ENCODE measurements around the gene PYROXD2.
A peak's percentile ranks its signal among the peaks of the same experiment; 100 is the strongest.

Gene PYROXD2

GRCh38 chr10:98414932-98415730 lies at the start of gene PYROXD2:
PYROXD2 (minus strand) TSS chr10:98415182; CDS start chr10:98415135, 47 bp downstream.
- DNase-seq (ENCODE audit: low spot score) = peak; percentile 82

GRCh38 chr10:98463976-98464754 lies 49.2 kb upstream of the PYROXD2 start:
- DNase-seq (ENCODE audit: low spot score) = no peak

DNA sequence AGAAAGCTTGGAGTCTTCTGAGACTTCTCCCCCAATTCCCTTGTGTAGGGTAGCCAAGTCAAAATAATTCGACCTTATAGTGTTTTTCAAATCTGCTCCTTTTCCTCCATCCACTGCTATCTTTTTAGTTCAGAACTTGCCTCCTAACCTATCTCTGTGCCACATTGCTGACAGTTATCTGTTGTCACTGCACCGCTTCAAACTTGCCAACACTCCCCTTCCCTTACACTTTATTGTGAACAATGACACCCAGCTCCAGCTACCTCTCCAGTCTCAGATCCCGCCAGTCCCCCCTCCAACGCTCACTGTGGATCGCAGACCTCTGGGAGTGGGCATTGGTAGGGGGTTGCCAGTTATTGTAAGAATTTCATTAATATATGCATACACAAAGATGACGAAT lies 48.0 kb upstream of the PYROXD2 start:
- no peak for DNase-seq (ENCODE audit: low spot score)

DNA sequence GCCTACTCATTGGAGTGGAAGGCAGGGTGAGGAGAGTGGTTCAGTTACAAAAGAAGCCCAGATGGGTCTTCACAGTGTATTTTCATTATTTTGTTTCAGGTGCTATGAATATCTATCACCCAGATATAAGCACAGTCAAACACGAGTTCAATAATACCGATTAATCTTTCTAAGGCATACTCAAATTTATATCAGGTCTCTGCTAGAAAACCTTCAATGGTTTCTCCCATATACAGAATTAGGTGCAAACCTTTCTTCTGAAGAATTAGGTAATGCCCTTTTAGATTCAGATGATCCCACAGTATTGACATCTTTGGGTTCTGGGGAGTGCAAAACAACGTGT lies 46.5 kb upstream of the PYROXD2 start:
- no peak for DNase-seq (ENCODE audit: low spot score)

DNA sequence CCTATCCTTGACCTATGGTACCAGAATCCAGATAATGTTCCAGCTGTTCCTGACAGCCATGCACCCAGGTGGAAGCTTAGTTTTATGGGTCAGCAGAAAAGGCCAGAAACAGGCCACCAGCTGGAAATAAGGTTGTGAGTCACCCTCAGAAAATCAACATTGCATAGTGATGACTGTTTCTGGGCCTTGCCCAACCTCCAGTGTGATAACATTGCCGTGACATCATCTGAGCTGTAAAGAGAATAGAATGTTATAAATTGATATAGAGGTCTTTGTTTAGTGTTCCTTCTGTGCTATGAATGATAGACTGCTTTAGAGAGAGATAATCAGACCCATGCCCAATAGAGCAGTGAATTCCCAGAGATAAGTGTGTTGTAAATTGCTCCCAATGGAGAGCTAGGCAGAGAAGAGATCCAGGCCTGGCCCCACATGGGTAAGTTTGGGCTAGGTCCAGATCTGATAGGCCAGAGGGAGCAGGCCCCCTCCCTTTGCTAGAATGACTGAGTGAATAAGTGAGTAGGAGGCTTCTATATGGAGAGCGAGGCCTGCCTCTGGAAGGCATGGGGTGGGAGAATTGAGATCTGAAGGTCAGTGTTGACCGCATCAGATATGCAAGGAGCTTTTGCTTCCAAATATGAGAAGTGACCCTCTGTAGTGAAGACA lies 46.0 kb upstream of the PYROXD2 start:
- DNase-seq (ENCODE audit: low spot score) = no peak

GRCh38 chr10:98458809-98459784 lies 44.1 kb upstream of the PYROXD2 start:
- DNase-seq (ENCODE audit: low spot score) = no peak

- no peak for DNase-seq (ENCODE audit: low spot score)
These were observed 42.7 kb upstream of the PYROXD2 start for GRCh38 chr10:98457721-98458120.

- DNase-seq (ENCODE audit: low spot score) = no peak
These were observed 41.9 kb upstream of the PYROXD2 start for GRCh38 chr10:98456686-98457482.

DNA sequence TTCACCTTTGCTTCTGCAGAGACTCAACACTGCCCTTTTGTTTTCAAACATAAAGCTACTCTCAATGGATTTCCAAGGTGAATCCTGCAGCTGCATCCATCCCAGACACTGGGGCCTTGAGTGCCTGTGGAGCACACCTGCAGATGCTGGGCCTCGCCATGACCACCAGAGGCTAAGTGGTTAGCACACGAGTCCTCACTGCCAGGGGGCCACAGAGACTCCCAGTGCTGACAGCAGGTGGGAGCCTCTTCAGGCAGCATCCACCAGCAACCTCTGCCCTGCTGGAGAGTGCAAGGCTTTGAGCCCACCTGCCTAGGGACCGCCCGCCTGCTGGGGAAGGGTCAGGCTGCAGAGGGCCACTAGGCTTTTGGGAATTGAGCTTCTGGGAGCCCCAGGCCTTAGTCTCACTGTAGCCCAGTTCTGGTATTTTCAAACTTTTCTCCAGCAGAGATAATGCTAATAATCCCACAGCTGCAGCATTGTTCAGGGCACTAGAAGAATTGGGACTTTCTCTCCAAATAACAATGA lies 41.1 kb upstream of the PYROXD2 start:
- no peak for DNase-seq (ENCODE audit: low spot score)

DNA sequence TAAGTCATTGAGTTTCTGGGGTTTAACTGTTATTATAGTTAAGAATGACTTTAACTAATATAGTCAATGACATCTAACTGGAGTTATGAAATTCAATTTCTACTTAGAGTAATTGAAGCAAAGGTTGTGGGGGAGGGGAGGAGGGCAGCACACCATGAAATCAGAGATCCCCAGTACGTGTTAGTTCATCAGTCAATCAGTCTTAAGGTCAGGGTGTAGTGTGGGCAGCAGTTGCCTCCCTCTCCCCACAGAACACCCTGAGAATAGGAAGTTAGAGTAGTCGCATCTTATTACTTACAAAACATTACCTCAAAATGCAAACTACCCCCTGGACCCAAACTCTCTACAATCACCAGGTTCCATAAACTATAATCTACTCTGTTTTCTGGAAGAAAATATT lies 38.7 kb upstream of the PYROXD2 start:
- no peak for DNase-seq (ENCODE audit: low spot score)

DNA sequence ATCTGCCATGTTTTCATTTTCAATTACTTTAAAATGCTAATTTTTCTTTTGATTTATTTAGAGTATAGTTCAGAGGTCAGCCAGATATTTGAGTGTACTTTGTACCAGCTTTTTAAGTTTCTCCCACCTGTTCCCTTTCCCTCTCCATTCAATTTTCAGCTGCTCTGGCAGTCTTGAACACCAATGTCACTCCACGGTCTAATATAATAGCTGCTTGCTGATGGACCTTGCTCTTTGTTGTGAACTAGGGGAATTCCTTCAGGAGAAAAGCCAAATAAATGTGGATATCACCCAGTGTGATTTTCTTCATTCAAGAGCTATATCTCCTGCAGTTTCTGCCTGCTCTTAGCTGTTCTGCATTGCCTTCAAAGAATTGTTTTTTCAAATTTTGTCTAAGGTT lies 35.6 kb upstream of the PYROXD2 start:
- no peak for DNase-seq (ENCODE audit: low spot score)

DNA sequence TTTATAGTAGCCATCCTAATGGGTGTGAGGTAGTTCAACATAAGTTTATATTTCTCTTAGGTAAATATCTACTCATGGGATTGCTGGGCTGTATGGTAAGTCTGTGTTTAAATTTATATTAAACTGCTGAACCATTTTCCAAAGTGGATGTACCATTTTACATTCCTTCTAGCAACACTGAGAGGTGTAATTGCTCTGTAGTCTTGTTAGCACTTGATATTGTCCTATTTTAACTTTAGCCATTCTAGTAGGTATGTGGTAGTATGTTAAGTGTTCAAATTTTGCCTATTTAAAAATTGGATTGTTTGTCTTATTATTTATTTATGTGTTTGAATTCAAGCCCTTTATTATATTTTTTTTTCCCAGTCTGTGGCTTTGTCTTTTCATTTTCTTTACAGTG lies 34.3 kb upstream of the PYROXD2 start:
- DNase-seq (ENCODE audit: low spot score) = no peak

GRCh38 chr10:98446661-98447221 lies 31.8 kb upstream of the PYROXD2 start, which contains the start of gene HPS1:
HPS1 (minus strand) TSS chr10:98446935; CDS start chr10:98443240, 3,695 bp downstream.
- DNase-seq (ENCODE audit: low spot score) = peak; percentile 78

- DNase-seq (ENCODE audit: low spot score) = peak; percentile 64
These were observed 31.2 kb upstream of the PYROXD2 start for GRCh38 chr10:98446151-98446660.

GRCh38 chr10:98445200-98445812 lies 30.3 kb upstream of the PYROXD2 start:
- no peak for DNase-seq (ENCODE audit: low spot score)

DNA sequence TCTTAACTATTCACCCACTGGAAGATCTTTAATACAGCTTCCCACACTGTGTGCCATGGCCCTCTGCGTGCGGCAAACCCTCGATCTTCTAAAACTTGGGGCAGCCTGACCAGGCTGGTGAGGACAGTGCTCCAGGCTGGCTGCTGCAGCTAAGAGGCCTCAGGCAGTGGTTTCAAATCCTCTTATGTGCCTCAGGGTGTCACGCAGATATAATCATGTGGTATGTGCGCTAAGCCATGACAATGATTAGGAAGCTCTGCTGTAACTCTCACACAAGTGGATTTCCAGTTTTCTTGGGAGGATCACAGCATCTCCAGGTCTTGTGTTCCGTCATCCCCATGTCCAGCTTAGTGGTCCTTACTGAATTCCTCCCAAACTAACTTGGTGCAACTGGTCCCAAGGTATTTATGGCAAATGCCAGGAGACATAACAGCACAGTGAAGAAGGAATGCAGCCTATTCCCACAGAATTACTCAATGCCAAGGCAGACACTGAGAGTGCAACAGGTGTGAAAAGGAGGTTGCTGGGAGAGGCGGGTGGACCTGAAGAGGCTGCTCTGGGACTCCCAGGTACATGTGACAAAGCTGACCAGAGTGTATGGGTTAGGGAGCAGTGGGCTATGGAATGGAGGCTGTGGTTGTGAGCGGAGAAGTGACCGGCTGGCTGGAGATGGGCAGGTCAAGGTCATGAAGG lies 29.5 kb upstream of the PYROXD2 start:
- DNase-seq (ENCODE audit: low spot score) = no peak

DNA sequence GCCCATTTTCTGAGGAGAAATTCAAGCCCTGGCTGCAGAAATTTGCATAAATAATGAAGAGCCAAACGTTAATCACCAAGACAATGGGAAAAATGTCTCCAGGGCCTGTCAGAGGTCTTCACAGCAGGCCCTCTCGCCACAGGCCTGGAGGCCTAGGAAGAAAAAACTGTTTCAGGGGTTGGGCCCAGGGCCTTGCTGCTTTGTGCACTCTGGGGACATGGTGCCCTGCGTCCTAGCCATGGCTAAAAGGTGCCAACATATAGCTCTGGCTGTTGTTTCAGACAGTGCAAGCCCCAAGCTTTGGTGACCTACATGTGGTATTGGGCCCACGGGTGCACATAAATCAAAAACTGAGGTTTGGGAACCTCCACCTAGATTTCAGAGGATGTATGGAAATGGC lies 23.7 kb upstream of the PYROXD2 start:
- no peak for DNase-seq (ENCODE audit: low spot score)

- DNase-seq (ENCODE audit: low spot score) = no peak
These were observed 21.7 kb upstream of the PYROXD2 start for GRCh38 chr10:98436704-98437103.

DNA sequence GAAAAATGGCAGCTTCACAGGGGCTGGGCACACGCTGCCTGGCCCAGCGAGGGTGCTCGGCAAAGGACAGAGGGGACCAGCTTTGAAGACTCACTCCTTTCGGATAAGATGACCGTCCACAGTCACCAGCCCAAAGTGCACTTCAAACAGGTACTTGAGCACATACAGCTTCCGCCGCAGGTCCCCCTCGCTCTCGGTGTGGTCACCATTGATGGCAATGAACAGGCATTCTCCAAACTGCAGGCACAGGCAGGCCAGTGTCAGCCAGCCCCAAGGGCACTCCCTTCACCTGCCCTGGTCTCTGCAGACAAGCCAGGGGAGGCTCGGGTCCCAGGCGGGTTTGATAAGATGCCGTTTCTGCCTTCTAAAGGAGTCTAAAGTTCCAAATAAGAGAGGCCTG lies 20.2 kb upstream of the PYROXD2 start:
- no peak for DNase-seq (ENCODE audit: low spot score)
